Breast epithelium (tissue), 4 donors: Measurements from ENCODE around the gene PARD3B. TPM values are rescaled to one million over a fixed set of nuclear protein-coding genes. Genes with fewer than 3 reads are reported as not detected.
A peak's percentile ranks its signal among the peaks of the same experiment; 100 is the strongest.

ENCODE experiments used
- DNase-seq, 2 donors: peaks; one replicate each; pipeline ENCODE4 v3.0.0-alpha.2; 2019; ENCODE audit warnings: low spot score in 2 of 2
- H3K27ac ChIP-seq, 2 donors: fragments of 200-600 bp; sonication (generic) in 1 of 2; one replicate each; pipeline ENCODE4 v1.5.1; 2016 to 2019; ENCODE audit warnings: mild to moderate bottlenecking in 1 of 2
- H3K27me3 ChIP-seq, 2 donors: fragments of 200-600 bp; sonication (generic) in 1 of 2; one replicate each; pipeline versions ENCODE4 v1.5.1 to v1.6.0; 2017 to 2019; ENCODE audit warnings: control low read depth in 1 of 2, mild to moderate bottlenecking in 1 of 2
- H3K36me3 ChIP-seq: fragments of 200-600 bp; one replicate; pipeline ENCODE4 v1.5.1; 2019
- H3K4me1 ChIP-seq, 2 donors: fragments of 200-600 bp; sonication (generic); one replicate each; pipeline ENCODE4 v1.5.1; 2016 to 2019; ENCODE audit warnings: control low read depth in 1 of 2
- H3K4me3 ChIP-seq, 3 donors: fragments of 200-600 bp; sonication (generic); 1 replicate in 2 of 3; 2 replicates in 1 of 3; pipeline ENCODE4 v1.5.1; 2016 to 2019; ENCODE audit warnings: mild to moderate bottlenecking in 3 of 3, moderate library complexity in 2 of 3
- H3K9me3 ChIP-seq, 2 donors: fragments of 200-600 bp; sonication (generic) in 1 of 2; one replicate each; pipeline ENCODE4 v1.5.1; 2016 to 2019; ENCODE audit warnings: control low read depth in 1 of 2
- CTCF ChIP-seq, 3 donors: fragments of 450-650 bp; IDR thresholded peaks; one replicate each; pipeline ENCODE4 v1.5.1; 2016 to 2017; ENCODE audit warnings: antibody characterized with exemption in 3 of 3, mild to moderate bottlenecking in 3 of 3, moderate library complexity in 3 of 3
- POLR2A ChIP-seq: fragments of 450-650 bp; IDR thresholded peaks from one replicate; pipeline ENCODE4 v1.6.1; 2016; ENCODE audit warnings: antibody characterized with exemption, mild to moderate bottlenecking, moderate library complexity
- POLR2AphosphoS5 ChIP-seq, 3 donors: sonication (generic); formaldehyde crosslinking; IDR thresholded peaks; one replicate each; pipeline ENCODE4 v1.6.1; 2017; ENCODE audit warnings: antibody characterized with exemption in 3 of 3
- intact Hi-C: fragments of 100-400 bp; cut with DNase I; formaldehyde crosslinking; loops from one replicate; pipeline ENCODE4 v1.15.1; 2023; ENCODE audit warnings: low total_unique reads
- total RNA-seq, 3 donors: library from RNA; depleted of rRNA; stranded (reverse); fragments of >200 nt; gene quantifications; one replicate each; pipeline ENCODE4 v1.1.0, GENCODE V29; 2016

The PARD3B gene
- total RNA-seq = 10 to 100 TPM; 24.6 to 66.2 (median 25.9) TPM

DNA sequence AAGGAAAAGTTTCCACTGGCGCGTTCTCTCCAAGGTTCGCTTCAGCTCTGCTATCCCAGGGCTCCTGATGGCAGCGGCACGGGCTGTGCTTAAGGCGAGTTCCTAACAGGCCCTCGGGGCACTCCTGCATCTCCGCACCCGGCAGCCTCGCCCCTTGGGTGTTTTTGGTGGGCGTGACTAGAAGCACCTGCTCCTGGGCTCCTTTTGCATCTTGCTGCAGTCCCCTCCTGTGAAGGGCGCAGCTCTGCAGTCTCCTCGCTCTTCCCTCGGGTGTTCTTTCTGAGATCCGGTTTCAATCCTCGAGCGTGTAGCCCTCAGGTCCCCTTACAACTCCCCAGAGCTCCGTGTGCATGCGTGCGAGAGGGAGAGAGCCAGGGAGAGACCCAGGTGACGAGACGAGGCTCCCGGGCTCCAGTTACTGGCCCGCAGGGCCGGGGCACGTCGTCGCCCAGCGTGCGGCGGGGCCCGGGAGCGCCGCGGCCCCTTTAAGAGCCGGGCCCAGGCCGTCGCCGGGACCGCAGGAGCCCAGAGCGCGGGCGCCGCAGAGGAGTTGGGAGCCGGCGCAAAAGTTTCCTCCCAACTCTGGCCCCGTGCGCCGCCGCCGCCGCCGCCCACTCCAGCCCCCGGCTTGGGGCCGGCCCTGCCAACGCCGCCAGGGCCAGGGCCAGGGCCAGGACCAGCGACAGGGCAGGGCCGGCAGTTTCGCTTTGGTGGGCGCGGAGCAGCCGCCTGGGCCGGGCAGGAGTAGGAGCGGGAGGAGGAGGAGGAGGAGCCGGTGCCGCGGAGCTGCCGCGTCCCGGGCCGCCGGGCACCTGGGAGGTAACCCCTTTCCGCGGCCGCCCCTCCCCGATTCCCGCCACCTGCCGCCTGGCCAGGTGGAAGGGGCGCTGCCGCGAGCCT is at the start of gene PARD3B:
Gene PARD3B (plus strand): TSS at position 515 of the 900 bp plus-strand sequence. CDS start 525 bp downstream, outside the sequence.
- intact Hi-C loops = loop anchor here (2.0 kb wide), 1 partner anchor 70 kb away; no protein-coding TSS in a partner anchor
- TF ChIP-seq POLR2A (no peak), POLR2AphosphoS5 (IDR thresholded peaks at IDR 0.05) (peak in 1 of 3 donors; percentile 20), CTCF (IDR thresholded peaks at IDR 0.05) (no peak)
- DNase-seq = peak in 1 of 2 donors; percentile 23
- no peaks in the 10 kb centered on the region for H3K9me3 ChIP-seq
- no peaks in the 10 kb centered on the region for H3K27me3 ChIP-seq
- H3K36me3 ChIP-seq = no peaks in the 10 kb centered on the region
- H3K4me3 ChIP-seq = peak within 1 kb of the TSS; percentile 86 to 95 (median 93)
- H3K27ac ChIP-seq = peak within 1 kb of the TSS; percentile 86
- no peaks in the 10 kb centered on the region for H3K4me1 ChIP-seq

GRCh38 chr2:204496779-204497178 is 48.5 kb upstream of the PARD3B start:
- Histone ChIP-seq H3K4me3 (no peak overlapping the region), H3K27me3 (no peaks in the 10 kb centered on the region), H3K4me1 (no peaks in the 10 kb centered on the region), H3K27ac (no peak overlapping the region), H3K36me3 (no peaks in the 10 kb centered on the region), H3K9me3 (no peaks in the 10 kb centered on the region)
- no peak for DNase-seq
- TF ChIP-seq CTCF (IDR thresholded peaks at IDR 0.05) (no peak), POLR2AphosphoS5 (IDR thresholded peaks at IDR 0.05) (no peak), POLR2A (no peak)
- intact Hi-C loops = no loop called here

DNA sequence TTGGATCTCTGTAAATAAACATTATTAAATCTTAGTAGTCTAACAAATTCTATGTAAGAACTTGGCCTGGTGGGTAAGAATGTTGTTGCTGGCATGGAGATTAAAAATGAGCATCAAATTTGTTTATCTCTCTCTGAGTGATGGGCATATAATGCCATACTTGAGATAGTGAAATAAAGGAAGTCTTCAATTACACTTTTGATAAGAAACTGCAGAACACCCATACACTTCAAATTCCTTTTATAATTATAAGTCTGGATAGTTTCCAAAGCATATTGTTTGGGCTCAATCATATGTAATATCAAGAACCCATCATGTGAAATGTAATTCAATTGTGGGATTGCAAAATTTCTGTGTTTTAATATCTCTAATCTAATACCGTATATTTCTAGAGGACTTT is 47.4 kb upstream of the PARD3B start:
- no peaks in the 10 kb centered on the region for H3K27me3 ChIP-seq
- no peak for DNase-seq
- H3K36me3 ChIP-seq = no peaks in the 10 kb centered on the region
- H3K27ac ChIP-seq = no peak overlapping the region
- no peaks in the 10 kb centered on the region for H3K9me3 ChIP-seq
- TF ChIP-seq CTCF (IDR thresholded peaks at IDR 0.05) (no peak), POLR2A (no peak), POLR2AphosphoS5 (IDR thresholded peaks at IDR 0.05) (no peak)
- intact Hi-C loops = no loop called here
- no peaks in the 10 kb centered on the region for H3K4me1 ChIP-seq
- no peak overlapping the region for H3K4me3 ChIP-seq

- Histone ChIP-seq H3K9me3 (no peaks in the 10 kb centered on the region), H3K27me3 (no peaks in the 10 kb centered on the region), H3K4me1 (no peaks in the 10 kb centered on the region), H3K27ac (no peak overlapping the region), H3K36me3 (no peaks in the 10 kb centered on the region), H3K4me3 (no peak overlapping the region)
- no peak for DNase-seq
- intact Hi-C loops = no loop called here
- no peak for TF ChIP-seq CTCF (IDR thresholded peaks at IDR 0.05)
- TF ChIP-seq POLR2A = no peak
- no peak for TF ChIP-seq POLR2AphosphoS5 (IDR thresholded peaks at IDR 0.05)
Observed at GRCh38 chr2:204498291-204498690, 47.0 kb upstream of the PARD3B start.

DNA sequence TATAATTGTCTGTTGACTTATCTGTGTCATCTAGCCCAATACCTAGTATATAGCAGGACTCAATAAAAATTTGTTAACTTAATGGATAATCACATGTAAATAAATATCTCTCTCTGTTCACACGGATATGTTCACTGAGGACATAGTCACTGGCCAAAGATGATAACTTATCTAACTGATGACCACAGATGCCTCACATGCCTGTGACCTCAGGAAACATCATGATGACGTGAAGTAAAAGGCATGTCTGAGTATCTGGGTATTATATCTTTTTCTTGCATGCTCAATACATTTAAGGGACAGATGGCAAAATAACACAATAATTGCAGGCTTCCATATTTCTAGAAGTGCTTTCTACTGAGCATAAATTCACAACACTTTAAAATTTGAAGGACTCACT is 41.4 kb upstream of the PARD3B start:
- Histone ChIP-seq H3K27me3 (no peaks in the 10 kb centered on the region), H3K27ac (no peak overlapping the region), H3K36me3 (no peaks in the 10 kb centered on the region), H3K4me3 (no peak overlapping the region), H3K4me1 (no peaks in the 10 kb centered on the region), H3K9me3 (no peaks in the 10 kb centered on the region)
- intact Hi-C loops = no loop called here
- TF ChIP-seq CTCF (IDR thresholded peaks at IDR 0.05) (no peak), POLR2AphosphoS5 (IDR thresholded peaks at IDR 0.05) (no peak), POLR2A (no peak)
- no peak for DNase-seq
